Measurements from ENCODE around the gene CRKL. TPM values are rescaled to one million over a fixed set of nuclear protein-coding genes. Genes with fewer than 3 reads are reported as not detected.

Gene CRKL
- total and polyA plus RNA-seq, 2 donors (not counting 1 experiment from before 2014, with no cell fraction given), result 17.1 to 76.7 TPM

DNA sequence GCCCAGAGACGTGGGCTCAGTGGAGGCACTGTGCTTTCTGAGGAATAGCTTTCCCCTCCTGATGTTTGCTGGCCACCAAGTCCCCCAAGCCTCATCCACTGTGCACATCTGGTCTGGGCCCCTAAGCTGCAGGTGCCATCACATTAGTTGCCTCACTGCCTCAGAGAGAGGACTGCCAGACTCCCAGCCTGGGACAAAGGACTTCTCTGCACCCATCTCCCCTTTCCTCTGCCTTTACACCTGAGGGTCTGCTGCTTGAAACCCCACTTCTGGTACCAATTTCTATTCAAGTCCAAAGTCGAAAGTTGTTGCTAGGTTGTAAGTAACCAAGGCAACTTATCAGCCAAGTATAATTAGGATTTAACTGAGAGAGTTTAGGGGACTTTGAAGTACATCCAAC, 61.2 kb downstream of the CRKL start:
- no peak overlapping the region for H3K4me3 ChIP-seq (ENCODE audit: control extremely low read depth in 1 of 5, extremely low read depth in 1 of 5, insufficient read depth in 1 of 5, low read depth in 2 of 5, low read length in 4 of 5)
- H3K27me3 ChIP-seq (replicated peaks in 1 of 4; ENCODE audit: control extremely low read depth in 1 of 4, control insufficient read depth in 3 of 4, insufficient read depth in 4 of 4, low read length in 3 of 4), result peaks cover 0 to 3% (median 0%) of the 10 kb centered on the region in 4 experiments
- peaks cover 31% of the 10 kb centered on the region for H3K4me1 Mint-ChIP-seq
- TF ChIP-seq, protein P1, sequence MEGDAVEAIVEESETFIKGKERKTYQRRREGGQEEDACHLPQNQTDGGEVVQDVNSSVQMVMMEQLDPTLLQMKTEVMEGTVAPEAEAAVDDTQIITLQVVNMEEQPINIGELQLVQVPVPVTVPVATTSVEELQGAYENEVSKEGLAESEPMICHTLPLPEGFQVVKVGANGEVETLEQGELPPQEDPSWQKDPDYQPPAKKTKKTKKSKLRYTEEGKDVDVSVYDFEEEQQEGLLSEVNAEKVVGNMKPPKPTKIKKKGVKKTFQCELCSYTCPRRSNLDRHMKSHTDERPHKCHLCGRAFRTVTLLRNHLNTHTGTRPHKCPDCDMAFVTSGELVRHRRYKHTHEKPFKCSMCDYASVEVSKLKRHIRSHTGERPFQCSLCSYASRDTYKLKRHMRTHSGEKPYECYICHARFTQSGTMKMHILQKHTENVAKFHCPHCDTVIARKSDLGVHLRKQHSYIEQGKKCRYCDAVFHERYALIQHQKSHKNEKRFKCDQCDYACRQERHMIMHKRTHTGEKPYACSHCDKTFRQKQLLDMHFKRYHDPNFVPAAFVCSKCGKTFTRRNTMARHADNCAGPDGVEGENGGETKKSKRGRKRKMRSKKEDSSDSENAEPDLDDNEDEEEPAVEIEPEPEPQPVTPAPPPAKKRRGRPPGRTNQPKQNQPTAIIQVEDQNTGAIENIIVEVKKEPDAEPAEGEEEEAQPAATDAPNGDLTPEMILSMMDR (IDR thresholded peaks at IDR 0.05), result no peak
- TF ChIP-seq EZH2 (IDR thresholded peaks at IDR 0.05; ENCODE audit: borderline replicate concordance, insufficient read depth, low read depth, low read length, poor library complexity, severe bottlenecking), result no peak
- H3K27me3 Mint-ChIP-seq, result peaks cover 3% of the 10 kb centered on the region
- no peaks in the 10 kb centered on the region for H3K9me3 Mint-ChIP-seq (ENCODE audit: insufficient read depth)
- H3K4me3 Mint-ChIP-seq, result no peak overlapping the region
- H3K9me3 ChIP-seq (ENCODE audit: control extremely low read depth in 1 of 3, control insufficient read depth in 2 of 3, insufficient read depth in 1 of 3, low read length in 2 of 3), result peaks cover 0 to 22% (median 8%) of the 10 kb centered on the region in 3 donors
- no peak overlapping the region for H3K9ac ChIP-seq (ENCODE audit: low read length)
- ChIA-PET POLR2A (interaction anchor here (0.7 kb wide), 1 partner anchor 16 kb away, joined by 5 read pairs; no protein-coding TSS in a partner anchor), CTCF (no interaction called here)
- H3K36me3 ChIP-seq (replicated peaks in 1 of 2; ENCODE audit: control extremely low read depth in 1 of 2, control insufficient read depth in 1 of 2, extremely low read depth in 1 of 2, insufficient read depth in 2 of 2, low read length in 1 of 2), result no peaks in the 10 kb centered on the region
- 57% methylated on average over 1 of the region's 2 CpGs for WGBS (ENCODE audit: insufficient coverage)
- no peaks in the 10 kb centered on the region for H4K20me1 ChIP-seq (ENCODE audit: control insufficient read depth, insufficient read depth, low read length, poor library complexity, severe bottlenecking)
- ATAC-seq (ENCODE audit: low read depth), result no peak
- peaks cover 18% of the 10 kb centered on the region for H3K79me2 ChIP-seq (ENCODE audit: control insufficient read depth, insufficient read depth, low read length)
- H2AFZ ChIP-seq (ENCODE audit: insufficient read depth, low read depth, low read length, poor library complexity, severe bottlenecking), result no peak overlapping the region
- no peak overlapping the region for H3K27ac Mint-ChIP-seq
- intact Hi-C loops (cut with micrococcal nuclease), result no loop called here
- no peak for DNase-seq
- peaks cover 24 to 36% of the 10 kb centered on the region in 2 donors for H3K4me1 ChIP-seq (ENCODE audit: control insufficient read depth in 2 of 2, insufficient read depth in 2 of 2, low read length in 2 of 2)
- no peak overlapping the region for H3K4me2 ChIP-seq (replicated peaks; ENCODE audit: low read depth, low read length, poor library complexity, severe bottlenecking)
- no peak overlapping the region for H3K27ac ChIP-seq (ENCODE audit: low read length in 2 of 2)

DNA sequence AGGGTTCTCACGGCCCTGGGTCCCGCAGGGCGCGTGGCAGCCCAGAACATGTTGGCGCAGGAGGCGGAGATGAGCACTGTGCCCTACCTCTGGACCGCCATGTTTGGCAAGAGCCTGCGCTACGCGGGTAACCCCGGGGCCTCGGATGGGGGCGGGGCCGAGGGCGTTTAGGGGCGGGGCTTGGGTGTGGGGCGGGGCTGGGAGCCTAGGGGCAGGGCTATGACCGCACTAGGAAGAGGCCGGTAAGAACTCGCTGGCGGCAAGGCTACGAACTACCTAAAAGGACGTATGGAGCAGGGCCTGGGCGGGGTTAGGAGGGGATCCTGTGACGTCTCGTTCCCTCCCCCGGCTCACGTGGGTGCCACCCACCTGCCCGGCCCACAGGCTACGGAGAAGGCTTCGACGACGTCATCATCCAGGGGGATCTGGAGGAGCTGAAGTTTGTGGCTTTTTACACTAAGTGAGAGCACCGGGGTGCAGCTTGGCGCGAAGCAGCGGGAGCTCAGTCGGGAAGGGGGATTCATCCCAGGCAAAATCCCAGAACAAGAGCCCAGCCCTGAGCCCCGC, 62.1 kb downstream of the CRKL start:
- no peaks in the 10 kb centered on the region for H3K36me3 ChIP-seq (replicated peaks in 1 of 2; ENCODE audit: control extremely low read depth in 1 of 2, control insufficient read depth in 1 of 2, extremely low read depth in 1 of 2, insufficient read depth in 2 of 2, low read length in 1 of 2)
- H2AFZ ChIP-seq (ENCODE audit: insufficient read depth, low read depth, low read length, poor library complexity, severe bottlenecking), result peak overlapping the region; percentile 29
- POLR2A ChIA-PET, result no interaction called here
- peak overlapping the region; percentile 11 for H3K9ac ChIP-seq (ENCODE audit: low read length)
- H3K27ac ChIP-seq (ENCODE audit: low read length in 2 of 2), result no peak overlapping the region
- intact Hi-C loops (cut with micrococcal nuclease), result no loop called here
- H3K9me3 ChIP-seq (ENCODE audit: control extremely low read depth in 1 of 3, control insufficient read depth in 2 of 3, insufficient read depth in 1 of 3, low read length in 2 of 3), result peaks cover 0 to 22% (median 8%) of the 10 kb centered on the region in 3 donors
- H3K4me1 ChIP-seq (ENCODE audit: control insufficient read depth in 2 of 2, insufficient read depth in 2 of 2, low read length in 2 of 2), result peaks cover 24 to 34% of the 10 kb centered on the region in 2 donors
- ATAC-seq (ENCODE audit: low read depth), result peak; percentile 44
- TF ChIP-seq, protein P1 (IDR thresholded peaks at IDR 0.05), result no peak
- no peak for TF ChIP-seq EZH2 (IDR thresholded peaks at IDR 0.05; ENCODE audit: borderline replicate concordance, insufficient read depth, low read depth, low read length, poor library complexity, severe bottlenecking)
- H3K4me1 Mint-ChIP-seq, result peaks cover 36% of the 10 kb centered on the region
- no peaks in the 10 kb centered on the region for H4K20me1 ChIP-seq (ENCODE audit: control insufficient read depth, insufficient read depth, low read length, poor library complexity, severe bottlenecking)
- peak overlapping the region; percentile 81 for H3K4me3 Mint-ChIP-seq
- H3K4me2 ChIP-seq (replicated peaks; ENCODE audit: low read depth, low read length, poor library complexity, severe bottlenecking), result peak overlapping the region; percentile 59
- peaks cover 3% of the 10 kb centered on the region for H3K27me3 Mint-ChIP-seq
- CTCF ChIA-PET, result interaction anchor here (0.7 kb wide), 1 partner anchor 19 kb away, joined by 3 read pairs; no protein-coding TSS in a partner anchor
- H3K9me3 Mint-ChIP-seq (ENCODE audit: insufficient read depth), result no peaks in the 10 kb centered on the region
- H3K27me3 ChIP-seq (replicated peaks in 1 of 4; ENCODE audit: control extremely low read depth in 1 of 4, control insufficient read depth in 3 of 4, insufficient read depth in 4 of 4, low read length in 3 of 4), result peaks cover 0 to 3% (median 0%) of the 10 kb centered on the region in 4 experiments
- peak overlapping the region; percentile 84 for H3K27ac Mint-ChIP-seq
- H3K4me3 ChIP-seq (ENCODE audit: control extremely low read depth in 1 of 5, extremely low read depth in 1 of 5, insufficient read depth in 1 of 5, low read depth in 2 of 5, low read length in 4 of 5), result peak overlapping the region in 2 of 5 experiments; percentile 5 to 23
- H3K79me2 ChIP-seq (ENCODE audit: control insufficient read depth, insufficient read depth, low read length), result peaks cover 18% of the 10 kb centered on the region
- peak; percentile 81 for DNase-seq
- WGBS (ENCODE audit: insufficient coverage), result 17% methylated on average over 23 of the region's 39 CpGs
